Measurements from ENCODE around the gene RNPEP. TPM values are rescaled to one million over a fixed set of nuclear protein-coding genes. Genes with fewer than 3 reads are reported as not detected.

The RNPEP gene
- total and polyA plus RNA-seq, 2 of the 13 experiments (the other 11 are each of a cell fraction or from before 2014, with no cell fraction given) = 20.6 to 38.4 TPM

- Histone ChIP-seq H3K4me1 (ENCODE audit: insufficient read depth, low read length) (peaks cover 76% of the 10 kb centered on the region), H3K9me3 (ENCODE audit: low read length) (no peaks in the 10 kb centered on the region), H3K9ac (ENCODE audit: insufficient read depth, low read depth, low read length) (peak within 1 kb of the TSS; percentile 92), H3K4me3 (replicated peaks in 1 of 3; ENCODE audit: insufficient read depth in 1 of 3, low read depth in 2 of 3, low read length in 3 of 3) (peak within 1 kb of the TSS; percentile 82 to 97 (median 93)), H3K79me2 (ENCODE audit: insufficient read depth, low read length) (peaks cover 37% of the 10 kb centered on the region), H2AFZ (ENCODE audit: low read length) (no peak within 1 kb of the TSS), H3K27me3 (ENCODE audit: control insufficient read depth in 1 of 2, insufficient read depth in 2 of 2, low read length in 2 of 2) (no peaks in the 10 kb centered on the region; a peak in 1 of 5 replicates), H4K20me1 (ENCODE audit: insufficient read depth, low read length) (peaks cover 56% of the 10 kb centered on the region), H3K4me2 (ENCODE audit: low read depth, low read length) (peak within 1 kb of the TSS; percentile 77), H3K27ac (ENCODE audit: extremely low read length, insufficient read depth, low read length) (peak within 1 kb of the TSS; percentile 72), H3K36me3 (replicated peaks in 1 of 2; ENCODE audit: control insufficient read depth in 1 of 2, insufficient read depth in 2 of 2, low read length in 2 of 2) (peaks cover 21 to 36% of the 10 kb centered on the region in 2 experiments; a peak in 4 of 5 replicates)
- WGBS (ENCODE audit: low lambda C conversion rate) = 0% methylated on average over 3 of the region's 24 CpGs
- BruUV-seq (replicated peaks) = TSS peak; percentile 81
- ChIA-PET CTCF (ENCODE audit: low intra/inter-chr PET ratio, low total read pairs) (interaction anchor here (1.2 to 2.9 kb wide), 5 partner anchors 77 to 125 kb away, joined by 3 to 69 read pairs (median 5); partner anchors contain the start of gene GPR37L1), POLR2A (interaction anchor here (0.6 to 3.9 kb wide), 42 partner anchors 9 to 1295 kb away, joined by 3 to 118 read pairs (median 7); partner anchors contain the start of genes BTG2, GPR37L1, LMOD1 and RNPEP)
- ATAC-seq = peak; percentile 92
- peak; percentile 99 for DNase-seq (ENCODE audit: low spot score)
- intact Hi-C loops (cut with micrococcal nuclease; ENCODE audit: unreplicated experiment) = loop anchor here (1.0 kb wide), 3 partner anchors 25 to 81 kb away; no protein-coding TSS in a partner anchor
- in situ Hi-C loops (cut with HindIII; ENCODE audit: extremely low pct_ligation_motif_present, low pct_unique_long_range_greater_than_20kb) = loop anchor here (5.0 kb wide), 1 partner anchor 107 kb away; no protein-coding TSS in a partner anchor
- FAIRE-seq = peak; percentile 98
- TF ChIP-seq ATF2 (CRISPR knock-in tag; IDR thresholded peaks at IDR 0.05) (peak; percentile 86), E2F1 (CRISPR knock-in tag; IDR thresholded peaks at IDR 0.05) (no peak), ZNF501 (CRISPR knock-in tag; IDR thresholded peaks at IDR 0.05) (peak; percentile 30; the same call in 1 of the 2 replicates), ZNF17 (CRISPR knock-in tag; IDR thresholded peaks at IDR 0.05) (no peak), RNF219 (CRISPR knock-in tag; IDR thresholded peaks at IDR 0.05) (no peak), ZNF256 (CRISPR knock-in tag; conservative IDR thresholded peaks at IDR 0.05) (no peak), MIXL1 (CRISPR knock-in tag; IDR thresholded peaks at IDR 0.05) (no peak), RELA (CRISPR knock-in tag; IDR thresholded peaks at IDR 0.05) (peak; percentile 88; the same call in 1 of the 2 replicates), ZNF678 (CRISPR knock-in tag; IDR thresholded peaks at IDR 0.05) (no peak), ADNP (CRISPR knock-in tag; IDR thresholded peaks at IDR 0.05) (no peak), HMG20B (CRISPR knock-in tag; conservative IDR thresholded peaks at IDR 0.05) (no peak), DBP (CRISPR knock-in tag; IDR thresholded peaks at IDR 0.05; ENCODE audit: not compliant biosample characterization) (peak; percentile 60), CEBPZ (IDR thresholded peaks at IDR 0.05; ENCODE audit: low read length) (no peak), CC2D1A (CRISPR knock-in tag; IDR thresholded peaks at IDR 0.05) (no peak)
Measured at GRCh38 chr1:202010180-202011015, 27.9 kb downstream of the RNPEP start, which contains the start of gene ELF3. Gene ELF3 (plus strand): TSS chr1:202010587. CDS start chr1:202011137, 550 bp downstream.

All from HepG2 (cell line).